Motor neuron (in vitro differentiated cells): Measurements from ENCODE around the gene KLHL8. TPM values are rescaled to one million over a fixed set of nuclear protein-coding genes. Genes with fewer than 3 reads are reported as not detected.

Experiments used
- ATAC-seq, 8 experiments: fragments of 200-7000 bp; cut with Tn5 transposase; replicated peaks in 6 of 8; 2 replicates each; pipeline ENCODE4 v1.8.0; 2021; ENCODE audit warnings: mild to moderate bottlenecking in 8 of 8, moderate library complexity in 8 of 8
- H3K27ac ChIP-seq, 2 donors: fragments of 250-450 bp; sonication (Bioruptor Pico); 2 replicates each; pipeline ENCODE4 v1.9.0; 2021; ENCODE audit warnings: antibody characterized with exemption in 2 of 2, mild to moderate bottlenecking in 2 of 2, moderate library complexity in 1 of 2
- H3K4me1 ChIP-seq, 2 donors: fragments of 250-450 bp; sonication (Bioruptor Pico); replicated peaks in 1 of 2; 2 replicates each; pipeline ENCODE4 v1.6.1; 2021; ENCODE audit warnings: antibody characterized with exemption in 2 of 2, mild to moderate bottlenecking in 2 of 2, moderate library complexity in 1 of 2
- H3K4me3 ChIP-seq, 5 donors: fragments of 250-450 bp; sonication (Bioruptor Pico); 2 replicates each; pipeline ENCODE4 v1.9.0; 2021; ENCODE audit warnings: antibody characterized with exemption in 5 of 5, mild to moderate bottlenecking in 5 of 5, moderate library complexity in 4 of 5
- WGBS, 10 experiments: fragments of 450-650 bp; shearing (Covaris generic); methylation state at CpG; one replicate each; pipeline ENCODE4 v1.0.0; 2022; 5-methylcytosine and 5-hydroxymethylcytosine counted together
- in situ Hi-C, 9 experiments: fragments of 400-800 bp; cut with MboI; loops; one replicate each; pipeline ENCODE4 v1.15.0; 2021; ENCODE audit warnings: low sequenced_read_pairs in 9 of 9, low pct_unique_long_range_greater_than_20kb in 2 of 9; ENCODE audit not compliant: unreplicated experiment in 9 of 9
- total RNA-seq, 8 experiments: library from RNA; unstranded; fragments of 300-600 nt; gene quantifications; 2 replicates each; pipeline versions ENCODE4 v1.2.3 to v1.2.4, GENCODE V29; 2022

Gene KLHL8
- total RNA-seq, 8 experiments from 2014 or later = 4.8 to 17.3 (median 12.7) TPM

GRCh38 chr4:87243426-87244053 lies 23.1 kb upstream of the KLHL8 start:
- in situ Hi-C loops = loop anchor here in 6 of 9 experiments (25.0 kb wide), 2 partner anchors 306 to 331 kb away; partner anchors contain the start of gene AFF1 (in 2 of the 6)
- WGBS, 10 experiments = 32 to 100% (median 83%) methylated on average over 1 to 2 of the region's 2 CpGs
- ATAC-seq = no peak

GRCh38 chr4:87241336-87241735 lies 20.9 kb upstream of the KLHL8 start:
- no peak overlapping the region for H3K27ac ChIP-seq
- in situ Hi-C loops = loop anchor here in 6 of 9 experiments (25.0 kb wide), 2 partner anchors 304 to 329 kb away; partner anchors contain the start of gene AFF1 (in 2 of the 6)
- no peak overlapping the region for H3K4me3 ChIP-seq
- WGBS, 10 experiments = 0 to 90% (median 69%) methylated on average over 1 of the region's 1 CpG; no CpG with 5 or more reads in 2 of the 10 experiments
- no peak for ATAC-seq
- H3K4me1 ChIP-seq = no peaks in the 10 kb centered on the region

More at GRCh38 chr4:87243426-87244053, 23.1 kb upstream of the KLHL8 start:
- no peaks in the 10 kb centered on the region for H3K4me1 ChIP-seq
- H3K27ac ChIP-seq = no peak overlapping the region
- no peak overlapping the region for H3K4me3 ChIP-seq

- Histone ChIP-seq H3K27ac (no peak overlapping the region), H3K4me3 (no peak overlapping the region), H3K4me1 (peaks cover 0 to 3% of the 10 kb centered on the region in 2 donors)
- 0 to 80% (median 55%) methylated on average over 1 of the region's 1 CpG; no CpG with 5 or more reads in 4 of the 10 experiments for WGBS, 10 experiments
- ATAC-seq = peak in 1 of 8 experiments; percentile 57
- in situ Hi-C loops = loop anchor here in 6 of 9 experiments (25.0 kb wide), 2 partner anchors 303 to 328 kb away; partner anchors contain the start of gene AFF1 (in 2 of the 6)
Observed at GRCh38 chr4:87240341-87240740, 19.9 kb upstream of the KLHL8 start.

GRCh38 chr4:87239821-87240220 lies 19.4 kb upstream of the KLHL8 start:
- in situ Hi-C loops = loop anchor here in 6 of 9 experiments (10.0 to 25.0 kb wide), 3 partner anchors 95 to 328 kb away; partner anchors contain the start of gene AFF1 (in 2 of the 6)
- ATAC-seq = no peak
- Histone ChIP-seq H3K4me3 (no peak overlapping the region), H3K27ac (no peak overlapping the region), H3K4me1 (peaks cover 0 to 3% of the 10 kb centered on the region in 2 donors)

- no peak overlapping the region for H3K4me3 ChIP-seq
- no peak overlapping the region for H3K27ac ChIP-seq
- in situ Hi-C loops = loop anchor here in 6 of 9 experiments (10.0 to 25.0 kb wide), 3 partner anchors 94 to 327 kb away; partner anchors contain the start of gene AFF1 (in 2 of the 6)
- no peak for ATAC-seq
- H3K4me1 ChIP-seq = peaks cover 0 to 3% of the 10 kb centered on the region in 2 donors
- WGBS, 10 experiments = 44 to 100% (median 94%) methylated on average over 1 to 5 of the region's 5 CpGs; no CpG with 5 or more reads in 1 of the 10 experiments
Observed at GRCh38 chr4:87239194-87239593, 18.8 kb upstream of the KLHL8 start.

GRCh38 chr4:87236861-87237260 lies 16.4 kb upstream of the KLHL8 start:
- H3K27ac ChIP-seq = no peak overlapping the region

GRCh38 chr4:87235020-87235671 lies 14.7 kb upstream of the KLHL8 start:
- WGBS, 10 experiments = 0 to 92% (median 60%) methylated on average over 1 to 4 of the region's 4 CpGs; no CpG with 5 or more reads in 1 of the 10 experiments
- Histone ChIP-seq H3K27ac (no peak overlapping the region), H3K4me1 (peaks cover 0 to 3% of the 10 kb centered on the region in 2 donors), H3K4me3 (peak overlapping the region; percentile 22 to 44 (median 34))
- ATAC-seq = peak in 1 of 8 experiments; percentile 3
- in situ Hi-C loops = loop anchor here in 6 of 9 experiments (10.0 to 25.0 kb wide), 3 partner anchors 90 to 323 kb away; partner anchors contain the start of gene AFF1 (in 2 of the 6)

More at GRCh38 chr4:87236861-87237260, 16.4 kb upstream of the KLHL8 start:
- Histone ChIP-seq H3K4me3 (no peak overlapping the region), H3K4me1 (peaks cover 0 to 3% of the 10 kb centered on the region in 2 donors)
- in situ Hi-C loops = loop anchor here in 6 of 9 experiments (10.0 to 25.0 kb wide), 3 partner anchors 92 to 325 kb away; partner anchors contain the start of gene AFF1 (in 2 of the 6)
- WGBS, 10 experiments = 20 to 97% (median 69%) methylated on average over 2 to 8 of the region's 9 CpGs; no CpG with 5 or more reads in 2 of the 10 experiments
- no peak for ATAC-seq

GRCh38 chr4:87232216-87232615 lies 11.8 kb upstream of the KLHL8 start:
- Histone ChIP-seq H3K4me1 (peaks cover 0 to 3% of the 10 kb centered on the region in 2 donors), H3K27ac (no peak overlapping the region), H3K4me3 (no peak overlapping the region)
- 6 to 100% (median 80%) methylated on average over 1 to 2 of the region's 2 CpGs; no CpG with 5 or more reads in 2 of the 10 experiments for WGBS, 10 experiments
- in situ Hi-C loops = loop anchor here in 6 of 9 experiments (10.0 to 25.0 kb wide), 3 partner anchors 87 to 320 kb away; partner anchors contain the start of gene AFF1 (in 2 of the 6)
- ATAC-seq = peak in 3 of 8 experiments; percentile 31 to 70 (median 46)

- 62 to 90% (median 81%) methylated on average over 3 to 6 of the region's 6 CpGs; no CpG with 5 or more reads in 5 of the 10 experiments for WGBS, 10 experiments
- in situ Hi-C loops = loop anchor here in 6 of 9 experiments (10.0 to 25.0 kb wide), 3 partner anchors 86 to 319 kb away; partner anchors contain the start of gene AFF1 (in 2 of the 6)
- Histone ChIP-seq H3K4me3 (no peak overlapping the region), H3K27ac (no peak overlapping the region), H3K4me1 (peaks cover 0 to 3% of the 10 kb centered on the region in 2 donors)
- ATAC-seq = no peak
Observed at GRCh38 chr4:87230806-87231205, 10.4 kb upstream of the KLHL8 start.

- no peak for ATAC-seq
- in situ Hi-C loops = loop anchor here in 6 of 9 experiments (10.0 to 25.0 kb wide), 3 partner anchors 85 to 318 kb away; partner anchors contain the start of gene AFF1 (in 2 of the 6)
- no peaks in the 10 kb centered on the region for H3K4me1 ChIP-seq
- no peak overlapping the region for H3K4me3 ChIP-seq
- WGBS, 10 experiments = 50 to 100% (median 85%) methylated on average over 1 to 3 of the region's 3 CpGs; no CpG with 5 or more reads in 3 of the 10 experiments
- no peak overlapping the region for H3K27ac ChIP-seq
Observed at GRCh38 chr4:87229979-87230378, 9.6 kb upstream of the KLHL8 start.

- Histone ChIP-seq H3K4me1 (no peaks in the 10 kb centered on the region), H3K4me3 (no peak overlapping the region), H3K27ac (no peak overlapping the region)
- 30 to 100% (median 80%) methylated on average over 1 to 2 of the region's 2 CpGs; no CpG with 5 or more reads in 1 of the 10 experiments for WGBS, 10 experiments
- in situ Hi-C loops = loop anchor here in 6 of 9 experiments (25.0 kb wide), 2 partner anchors 291 to 316 kb away; partner anchors contain the start of gene AFF1 (in 2 of the 6)
- no peak for ATAC-seq
Observed at GRCh38 chr4:87228262-87228860, 7.9 kb upstream of the KLHL8 start.

GRCh38 chr4:87227751-87228151 lies 7.3 kb upstream of the KLHL8 start:
- in situ Hi-C loops = loop anchor here in 6 of 9 experiments (25.0 kb wide), 2 partner anchors 290 to 315 kb away; partner anchors contain the start of gene AFF1 (in 2 of the 6)
- Histone ChIP-seq H3K4me1 (no peaks in the 10 kb centered on the region), H3K4me3 (no peak overlapping the region), H3K27ac (no peak overlapping the region)
- ATAC-seq = no peak
- WGBS, 10 experiments = 100% methylated on average over 1 of the region's 1 CpG; no CpG with 5 or more reads in 7 of the 10 experiments
